Mesothelial cell of epicardium (in vitro differentiated cells): ENCODE measurements around the gene GGACT. TPM values are rescaled to one million over a fixed set of nuclear protein-coding genes. Genes with fewer than 3 reads are reported as not detected.

ENCODE experiments used
- DNase-seq, 2 experiments: peaks; one replicate each; pipeline ENCODE4 v3.0.0; 2021; ENCODE audit warnings: low spot score in 2 of 2; ENCODE audit not compliant: unreplicated experiment in 2 of 2
- H3K27ac Mint-ChIP-seq: 2 replicates; pipeline ENCODE4 v1.8.0; 2021; ENCODE audit warnings: mixed read lengths
- H3K27me3 Mint-ChIP-seq: 2 replicates; pipeline ENCODE4 v1.8.0; 2021; ENCODE audit warnings: low read depth, mixed read lengths
- H3K36me3 Mint-ChIP-seq: 2 replicates; pipeline ENCODE4 v1.8.0; 2021; ENCODE audit warnings: mixed read lengths
- H3K4me1 Mint-ChIP-seq: 2 replicates; pipeline ENCODE4 v1.8.0; 2021; ENCODE audit warnings: mixed read lengths
- H3K4me3 Mint-ChIP-seq: 2 replicates; pipeline ENCODE4 v1.8.0; 2021; ENCODE audit warnings: mild to moderate bottlenecking, moderate library complexity, mixed read lengths
- H3K9me3 Mint-ChIP-seq: 2 replicates; pipeline ENCODE4 v1.8.0; 2021; ENCODE audit warnings: mixed read lengths
- total RNA-seq: library from RNA; stranded (reverse); gene quantifications from 3 replicates; pipeline ENCODE4 v1.2.1, GENCODE V29; 2021
- TF ChIP-seq, protein P1 (sequence below): fragments of 200-600 bp; sonication (generic); IDR thresholded peaks from one replicate; pipeline ENCODE4 v1.5.0; 2021; ENCODE audit warnings: antibody characterized with exemption; ENCODE audit not compliant: unreplicated experiment

The GGACT gene
- total RNA-seq, 1 donor from 2014 or later: 6.6 TPM

DNA sequence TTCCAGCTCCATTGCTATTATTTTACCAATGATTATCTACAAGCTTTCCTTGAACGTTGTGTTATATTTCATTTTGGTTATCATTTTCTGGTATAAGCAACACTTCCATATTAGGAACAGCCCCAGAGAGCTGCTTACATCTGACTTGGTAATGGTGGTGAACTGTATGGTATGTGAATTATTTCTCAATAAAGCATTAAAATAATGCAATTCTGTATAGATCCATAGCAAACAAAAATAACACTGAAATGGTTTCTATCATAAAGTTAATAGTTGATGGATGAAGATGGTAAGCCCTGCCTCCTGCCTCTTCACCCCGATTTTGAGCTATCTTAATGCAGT, 27.5 kb downstream of the GGACT start:
- TF ChIP-seq, protein P1, sequence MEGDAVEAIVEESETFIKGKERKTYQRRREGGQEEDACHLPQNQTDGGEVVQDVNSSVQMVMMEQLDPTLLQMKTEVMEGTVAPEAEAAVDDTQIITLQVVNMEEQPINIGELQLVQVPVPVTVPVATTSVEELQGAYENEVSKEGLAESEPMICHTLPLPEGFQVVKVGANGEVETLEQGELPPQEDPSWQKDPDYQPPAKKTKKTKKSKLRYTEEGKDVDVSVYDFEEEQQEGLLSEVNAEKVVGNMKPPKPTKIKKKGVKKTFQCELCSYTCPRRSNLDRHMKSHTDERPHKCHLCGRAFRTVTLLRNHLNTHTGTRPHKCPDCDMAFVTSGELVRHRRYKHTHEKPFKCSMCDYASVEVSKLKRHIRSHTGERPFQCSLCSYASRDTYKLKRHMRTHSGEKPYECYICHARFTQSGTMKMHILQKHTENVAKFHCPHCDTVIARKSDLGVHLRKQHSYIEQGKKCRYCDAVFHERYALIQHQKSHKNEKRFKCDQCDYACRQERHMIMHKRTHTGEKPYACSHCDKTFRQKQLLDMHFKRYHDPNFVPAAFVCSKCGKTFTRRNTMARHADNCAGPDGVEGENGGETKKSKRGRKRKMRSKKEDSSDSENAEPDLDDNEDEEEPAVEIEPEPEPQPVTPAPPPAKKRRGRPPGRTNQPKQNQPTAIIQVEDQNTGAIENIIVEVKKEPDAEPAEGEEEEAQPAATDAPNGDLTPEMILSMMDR: no peak
- H3K27ac Mint-ChIP-seq: no peak overlapping the region
- H3K36me3 Mint-ChIP-seq: peaks cover 5% of the 10 kb centered on the region
- no peak overlapping the region for H3K4me3 Mint-ChIP-seq
- no peaks in the 10 kb centered on the region for H3K27me3 Mint-ChIP-seq
- peaks cover 4% of the 10 kb centered on the region for H3K9me3 Mint-ChIP-seq
- DNase-seq: no peak
- no peaks in the 10 kb centered on the region for H3K4me1 Mint-ChIP-seq

DNA sequence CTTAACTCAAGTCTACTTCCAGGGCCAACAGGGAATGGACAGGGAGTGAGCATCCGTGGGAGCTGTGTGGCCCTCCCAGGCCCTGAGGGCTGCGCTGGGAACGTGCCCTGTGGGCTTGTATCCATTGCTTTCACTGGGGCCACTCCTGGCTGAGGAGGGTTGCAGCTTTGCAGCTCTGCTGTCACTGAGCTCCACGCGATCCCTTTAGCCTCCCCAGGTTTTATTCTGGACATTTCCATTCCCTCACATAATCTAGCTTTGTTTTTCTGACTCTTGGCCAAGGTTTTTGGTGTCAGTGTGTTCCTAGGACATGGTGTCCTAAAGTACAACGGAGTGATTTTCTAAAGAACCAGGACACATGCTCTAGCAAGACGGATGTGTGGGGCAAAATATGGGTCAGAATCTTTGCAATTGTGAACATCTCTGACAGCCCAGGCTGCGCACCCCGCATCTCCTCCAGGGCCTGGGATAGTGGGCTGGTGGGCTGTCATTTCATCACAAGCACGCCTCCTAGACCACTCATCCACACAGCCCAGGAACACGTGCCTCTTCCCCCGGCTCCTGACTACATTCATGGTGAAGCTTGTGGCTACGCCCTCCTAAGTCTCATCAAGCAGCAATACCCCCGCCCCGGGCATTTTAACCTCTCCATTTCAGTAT, 28.0 kb downstream of the GGACT start:
- Mint-ChIP-seq H3K4me1 (no peaks in the 10 kb centered on the region), H3K4me3 (no peak overlapping the region), H3K27me3 (no peaks in the 10 kb centered on the region), H3K36me3 (peaks cover 2% of the 10 kb centered on the region), H3K27ac (no peak overlapping the region), H3K9me3 (peaks cover 2% of the 10 kb centered on the region)
- TF ChIP-seq, protein P1: no peak
- no peak for DNase-seq

DNA sequence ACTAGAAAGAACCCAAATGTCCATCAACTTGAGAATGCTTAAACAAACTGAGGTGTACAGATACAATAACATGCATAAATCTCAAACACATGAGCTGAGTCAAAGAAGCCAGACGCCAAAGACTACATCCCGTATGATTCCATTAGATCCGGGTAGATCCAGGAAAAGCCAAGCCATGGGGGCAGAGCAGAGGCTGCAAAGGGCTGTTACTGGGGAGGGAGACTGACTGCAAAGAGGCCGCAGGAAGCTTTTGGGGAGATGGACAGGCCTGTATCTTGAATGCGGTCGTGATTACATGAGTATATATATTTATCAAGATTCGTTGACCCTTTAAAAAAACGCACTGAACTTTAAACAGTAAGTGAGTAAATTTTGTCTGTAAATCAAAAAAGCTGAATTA, 28.7 kb downstream of the GGACT start:
- Mint-ChIP-seq H3K27me3 (no peaks in the 10 kb centered on the region), H3K9me3 (peaks cover under 1% of the 10 kb centered on the region), H3K36me3 (no peaks in the 10 kb centered on the region), H3K27ac (no peak overlapping the region), H3K4me1 (no peaks in the 10 kb centered on the region), H3K4me3 (no peak overlapping the region)
- no peak for DNase-seq
- TF ChIP-seq, protein P1: no peak

DNA sequence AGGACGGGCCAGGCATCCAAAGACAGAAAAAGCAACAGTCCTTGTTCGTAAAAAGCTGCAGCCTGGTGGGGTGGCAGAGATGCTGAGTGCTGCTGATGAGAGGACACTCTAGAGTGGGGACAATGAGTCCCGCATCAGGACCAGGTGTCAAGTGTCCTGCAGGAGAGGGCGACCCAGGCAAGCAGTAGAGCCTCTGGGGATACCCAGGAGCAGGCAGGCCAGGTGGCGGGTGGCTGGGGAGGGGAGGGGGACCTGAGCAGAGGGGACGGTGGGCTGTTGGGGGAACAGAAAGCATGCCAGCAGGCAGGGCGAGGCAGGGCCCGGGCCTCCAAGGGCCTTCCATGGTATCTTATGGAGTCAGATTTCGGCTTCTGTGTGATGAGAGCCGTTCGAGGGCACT, 35.8 kb downstream of the GGACT start:
- no peak overlapping the region for H3K4me3 Mint-ChIP-seq
- H3K27ac Mint-ChIP-seq: no peak overlapping the region
- DNase-seq: no peak
- no peaks in the 10 kb centered on the region for H3K36me3 Mint-ChIP-seq
- H3K27me3 Mint-ChIP-seq: no peaks in the 10 kb centered on the region
- TF ChIP-seq, protein P1: no peak
- peaks cover 10% of the 10 kb centered on the region for H3K9me3 Mint-ChIP-seq
- H3K4me1 Mint-ChIP-seq: peaks cover 3% of the 10 kb centered on the region

DNA sequence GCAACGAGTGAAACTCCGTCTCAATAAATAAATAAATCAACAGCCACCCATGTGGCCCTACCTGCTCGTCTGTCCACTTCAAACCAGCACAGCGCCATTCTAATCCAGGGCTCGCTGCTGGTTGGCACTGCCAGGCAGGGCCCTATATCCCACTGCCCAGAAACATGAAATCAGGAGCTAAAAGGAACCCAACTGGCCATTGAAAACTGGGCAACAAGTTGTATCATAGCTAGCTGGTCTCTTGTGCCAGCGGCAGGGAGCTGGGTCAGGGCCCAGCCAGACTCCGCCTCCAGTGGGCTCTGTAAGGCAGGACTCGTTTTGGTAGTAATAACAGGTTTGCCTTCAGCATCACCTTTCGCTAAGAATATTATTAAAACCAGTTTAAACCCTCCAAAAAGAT, 39.3 kb downstream of the GGACT start:
- Mint-ChIP-seq H3K27ac (no peak overlapping the region), H3K4me3 (no peak overlapping the region), H3K36me3 (no peaks in the 10 kb centered on the region), H3K4me1 (peaks cover 8% of the 10 kb centered on the region), H3K27me3 (no peaks in the 10 kb centered on the region), H3K9me3 (peaks cover 4% of the 10 kb centered on the region)
- DNase-seq: no peak
- TF ChIP-seq, protein P1: no peak

DNA sequence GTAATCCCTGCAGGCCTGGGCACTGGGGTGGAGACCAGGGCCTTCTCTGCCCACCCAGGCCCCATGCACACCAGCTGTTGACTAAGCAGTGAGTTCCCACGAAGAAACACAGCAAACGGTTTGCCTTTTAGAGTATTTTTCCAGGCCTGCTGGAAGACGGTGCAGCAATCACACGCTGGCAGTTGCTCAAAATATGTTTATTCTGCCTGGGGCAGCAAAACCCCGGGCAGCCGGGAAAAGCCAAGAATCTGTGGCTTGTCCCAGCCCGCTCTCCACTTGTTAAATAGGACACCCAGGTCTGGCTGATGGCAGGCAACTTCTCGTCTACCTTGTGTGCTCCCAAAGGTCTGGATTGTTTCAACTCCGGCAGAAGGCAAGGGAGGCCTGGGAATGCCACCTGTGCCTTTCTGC, 40.8 kb downstream of the GGACT start:
- TF ChIP-seq, protein P1: no peak
- no peak for DNase-seq
- Mint-ChIP-seq H3K27me3 (no peaks in the 10 kb centered on the region), H3K36me3 (no peaks in the 10 kb centered on the region), H3K4me1 (peaks cover 10% of the 10 kb centered on the region), H3K9me3 (no peaks in the 10 kb centered on the region), H3K4me3 (no peak overlapping the region), H3K27ac (peak overlapping the region; percentile 56)
